ENCODE results near the gene RBBP4.

- TF ChIP-seq ZNF148 (tag by site-specific recombination; IDR thresholded peaks at IDR 0.05; ENCODE audit: borderline replicate concordance): no peak
- no peak for TF ChIP-seq CTCF (tag by site-specific recombination; IDR thresholded peaks at IDR 0.05)
- TF ChIP-seq ZNF639 (tag by site-specific recombination; IDR thresholded peaks at IDR 0.05): no peak
- no peak for TF ChIP-seq TSHZ1 (tag by site-specific recombination; IDR thresholded peaks at IDR 0.05; ENCODE audit: borderline replicate concordance)
- TF ChIP-seq ZNF747 (tag by site-specific recombination; IDR thresholded peaks at IDR 0.05): no peak
Observed at GRCh38 chr1:32701951-32702598, 51.1 kb downstream of the RBBP4 start.

All from HEK293 (cell line).